HL-60 (cell line): ENCODE results near the gene COL18A1.
A peak's percentile ranks its signal among the peaks of the same experiment; 100 is the strongest.

Experiments
- DNase-seq, 2 experiments: peaks; one replicate each; pipeline ENCODE4 v3.0.0-alpha.2; 2010 to 2020; ENCODE audit warnings: low read depth in 1 of 2, low spot score in 1 of 2
- H3K27ac ChIP-seq: fragments of 250-450 bp; sonication (Bioruptor Pico); replicated peaks from 2 replicates; pipeline ENCODE4 v1.5.1; 2020; ENCODE audit warnings: mild to moderate bottlenecking, moderate library complexity
- H3K27me3 ChIP-seq: fragments of 250-450 bp; sonication (Bioruptor Pico); 2 replicates; pipeline ENCODE4 v1.5.1; 2021; ENCODE audit warnings: mild to moderate bottlenecking, moderate library complexity; ENCODE audit not compliant: insufficient read depth, poor library complexity, severe bottlenecking
- H3K4me3 ChIP-seq: replicated peaks from 2 replicates; pipeline ENCODE4 v1.5.1; 2011; ENCODE audit warnings: mild to moderate bottlenecking, control low read depth, low read length; ENCODE audit not compliant: insufficient read depth
- CTCF ChIP-seq: IDR thresholded peaks from one replicate; pipeline ENCODE4 v1.5.1; 2011; ENCODE audit warnings: low read length, control low read depth, inconsistent platforms; ENCODE audit not compliant: insufficient read depth
- GABPA ChIP-seq: IDR thresholded peaks from 2 replicates; pipeline ENCODE4 v1.6.1; 2012; ENCODE audit warnings: low read depth
- POLR2AphosphoS5 ChIP-seq: IDR thresholded peaks from 2 replicates; pipeline ENCODE4 v1.6.1; 2012; ENCODE audit warnings: low read depth
- REST ChIP-seq: IDR thresholded peaks from 2 replicates; pipeline ENCODE4 v1.6.1; 2012; ENCODE audit warnings: low read depth; ENCODE audit not compliant: insufficient replicate concordance
- SPI1 ChIP-seq: IDR thresholded peaks from 2 replicates; pipeline ENCODE4 v1.6.1; 2012; ENCODE audit warnings: low read depth, mild to moderate bottlenecking, borderline replicate concordance

The COL18A1 gene

GRCh38 chr21:45475797-45476570 is 71.0 kb downstream of the COL18A1 start:
- Histone ChIP-seq H3K27me3 (no peaks in the 10 kb centered on the region), H3K4me3 (no peak overlapping the region), H3K27ac (no peak overlapping the region)
- no peak for TF ChIP-seq SPI1
- no peak for TF ChIP-seq REST
- TF ChIP-seq GABPA: no peak
- TF ChIP-seq POLR2AphosphoS5: no peak
- no peak for TF ChIP-seq CTCF
- no peak for DNase-seq

GRCh38 chr21:45476582-45476981 is 71.6 kb downstream of the COL18A1 start:
- Histone ChIP-seq H3K27me3 (no peaks in the 10 kb centered on the region), H3K27ac (no peak overlapping the region), H3K4me3 (no peak overlapping the region)
- no peak for DNase-seq
- TF ChIP-seq POLR2AphosphoS5: no peak
- no peak for TF ChIP-seq CTCF
- TF ChIP-seq REST: no peak
- TF ChIP-seq SPI1: no peak
- no peak for TF ChIP-seq GABPA

- no peak for TF ChIP-seq CTCF
- TF ChIP-seq GABPA: no peak
- TF ChIP-seq REST: no peak
- TF ChIP-seq SPI1: no peak
- no peak for TF ChIP-seq POLR2AphosphoS5
- no peak for DNase-seq
- H3K27me3 ChIP-seq: no peaks in the 10 kb centered on the region
- H3K27ac ChIP-seq: peak overlapping the region; percentile 92
- no peak overlapping the region for H3K4me3 ChIP-seq
These were observed 72.5 kb downstream of the COL18A1 start for GRCh38 chr21:45477176-45478114.
